Activated B cell treated with CpG ODN at 0.5 μM for 24 hours (primary cell): ENCODE measurements around the gene TRRAP. TPM values are rescaled to one million over a fixed set of nuclear protein-coding genes. Genes with fewer than 3 reads are reported as not detected.

Experiments
- ATAC-seq: fragments of 200-7000 bp; cut with Tn5 transposase; one replicate; pipeline ENCODE4 v1.10.0; 2021; ENCODE audit warnings: low read depth, mild to moderate bottlenecking, moderate library complexity
- CTCF ChIA-PET: fragments of 350-600 bp; sonication (Branson Sonifier 250); formaldehyde crosslinking; loops from one replicate; lab custom pipeline; 2021; ENCODE audit warnings: antibody characterized with exemption; lab: Charles Lee
- POLR2A ChIA-PET: fragments of 350-600 bp; sonication (Branson Sonifier 250); formaldehyde crosslinking; loops from one replicate; lab custom pipeline; 2021; ENCODE audit warnings: antibody characterized with exemption; lab: Charles Lee
- DNase-seq: peaks from one replicate; pipeline ENCODE4 v3.0.0; 2022
- H3K27ac Mint-ChIP-seq: one replicate; pipeline ENCODE4 v1.8.0; 2020; ENCODE audit warnings: mixed read lengths
- H3K27me3 Mint-ChIP-seq: one replicate; pipeline ENCODE4 v1.8.0; 2021; ENCODE audit warnings: mixed read lengths
- H3K36me3 Mint-ChIP-seq: one replicate; pipeline ENCODE4 v1.8.0; 2021; ENCODE audit warnings: low read depth, mixed read lengths
- H3K4me1 Mint-ChIP-seq: one replicate; pipeline ENCODE4 v1.8.0; 2021; ENCODE audit warnings: mixed read lengths
- H3K4me3 Mint-ChIP-seq: one replicate; pipeline ENCODE4 v1.8.0; 2020; ENCODE audit warnings: mild to moderate bottlenecking, mixed read lengths
- H3K9me3 Mint-ChIP-seq: one replicate; pipeline ENCODE4 v1.8.0; 2020; ENCODE audit warnings: mixed read lengths
- intact Hi-C: fragments of 100-400 bp; cut with micrococcal nuclease; formaldehyde crosslinking; loops from one replicate; pipeline ENCODE4 v1.15.1; 2024
- total RNA-seq: library from RNA; stranded (reverse); gene quantifications from 2 replicates; pipeline ENCODE4 v1.2.3, GENCODE V29; 2022
- TF ChIP-seq, protein P1 (sequence below): fragments of 200-600 bp; IDR thresholded peaks from one replicate; pipeline ENCODE4 v1.8.0; 2022; ENCODE audit warnings: antibody characterized with exemption, mild to moderate bottlenecking

Gene TRRAP
- total RNA-seq, 1 donor from 2014 or later = 77.9 TPM

DNA sequence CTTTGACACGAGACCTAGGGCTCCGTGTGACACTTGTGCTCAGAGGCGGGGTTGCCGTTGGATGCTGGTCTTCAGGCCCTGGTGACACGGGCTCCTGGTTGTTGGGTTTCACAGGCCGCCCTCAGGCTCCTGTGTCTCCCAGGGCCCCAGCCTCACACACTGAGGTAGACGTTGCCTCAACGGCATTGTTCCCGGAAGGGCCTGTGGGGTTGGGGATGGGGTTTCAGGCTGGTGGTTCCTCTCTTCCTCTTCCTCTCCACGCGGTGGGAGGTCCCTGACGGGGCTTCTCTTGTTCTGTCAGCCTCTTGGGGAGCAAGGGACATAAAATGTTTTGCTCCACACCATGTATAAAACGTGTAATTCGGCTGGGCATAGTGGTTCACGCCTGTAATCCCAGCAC lies 125.1 kb downstream of the TRRAP start:
- peaks cover 10% of the 10 kb centered on the region for H3K4me1 Mint-ChIP-seq
- CTCF ChIA-PET = no interaction called here
- intact Hi-C loops = no loop called here
- no peak for ATAC-seq
- no peak overlapping the region for H3K4me3 Mint-ChIP-seq
- no peak for DNase-seq
- peaks cover 91% of the 10 kb centered on the region for H3K36me3 Mint-ChIP-seq
- no peaks in the 10 kb centered on the region for H3K27me3 Mint-ChIP-seq
- H3K9me3 Mint-ChIP-seq = no peaks in the 10 kb centered on the region
- TF ChIP-seq, protein P1, sequence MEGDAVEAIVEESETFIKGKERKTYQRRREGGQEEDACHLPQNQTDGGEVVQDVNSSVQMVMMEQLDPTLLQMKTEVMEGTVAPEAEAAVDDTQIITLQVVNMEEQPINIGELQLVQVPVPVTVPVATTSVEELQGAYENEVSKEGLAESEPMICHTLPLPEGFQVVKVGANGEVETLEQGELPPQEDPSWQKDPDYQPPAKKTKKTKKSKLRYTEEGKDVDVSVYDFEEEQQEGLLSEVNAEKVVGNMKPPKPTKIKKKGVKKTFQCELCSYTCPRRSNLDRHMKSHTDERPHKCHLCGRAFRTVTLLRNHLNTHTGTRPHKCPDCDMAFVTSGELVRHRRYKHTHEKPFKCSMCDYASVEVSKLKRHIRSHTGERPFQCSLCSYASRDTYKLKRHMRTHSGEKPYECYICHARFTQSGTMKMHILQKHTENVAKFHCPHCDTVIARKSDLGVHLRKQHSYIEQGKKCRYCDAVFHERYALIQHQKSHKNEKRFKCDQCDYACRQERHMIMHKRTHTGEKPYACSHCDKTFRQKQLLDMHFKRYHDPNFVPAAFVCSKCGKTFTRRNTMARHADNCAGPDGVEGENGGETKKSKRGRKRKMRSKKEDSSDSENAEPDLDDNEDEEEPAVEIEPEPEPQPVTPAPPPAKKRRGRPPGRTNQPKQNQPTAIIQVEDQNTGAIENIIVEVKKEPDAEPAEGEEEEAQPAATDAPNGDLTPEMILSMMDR = no peak
- no peak overlapping the region for H3K27ac Mint-ChIP-seq
- POLR2A ChIA-PET = no interaction called here

DNA sequence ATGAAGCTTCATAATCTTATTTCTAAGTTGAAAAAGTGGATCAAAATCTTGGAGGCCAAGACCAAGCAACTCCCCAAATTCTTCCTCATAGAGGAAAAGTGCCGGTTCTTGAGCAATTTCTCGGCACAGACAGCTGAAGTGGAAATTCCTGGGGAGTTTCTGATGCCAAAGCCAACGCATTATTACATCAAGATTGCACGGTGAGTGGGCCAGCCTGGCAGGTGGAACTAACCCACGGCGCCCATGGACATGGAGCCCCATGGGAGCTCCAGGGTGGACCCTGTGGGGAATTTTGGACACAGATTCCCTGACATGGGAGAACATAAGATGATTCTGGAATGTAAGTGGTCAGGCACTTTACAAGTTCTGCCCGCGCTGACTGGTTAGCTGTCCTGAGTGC lies 125.9 kb downstream of the TRRAP start:
- DNase-seq (no peak), ATAC-seq (no peak)
- intact Hi-C loops = no loop called here
- Mint-ChIP-seq H3K9me3 (no peaks in the 10 kb centered on the region), H3K27me3 (no peaks in the 10 kb centered on the region), H3K27ac (no peak overlapping the region), H3K4me1 (peaks cover 10% of the 10 kb centered on the region), H3K4me3 (no peak overlapping the region), H3K36me3 (peaks cover 91% of the 10 kb centered on the region)
- CTCF ChIA-PET = no interaction called here
- TF ChIP-seq, protein P1 = no peak
- POLR2A ChIA-PET = no interaction called here

GRCh38 chr7:99004781-99005500 lies 126.6 kb downstream of the TRRAP start:
- ATAC-seq (no peak), DNase-seq (no peak)
- Mint-ChIP-seq H3K27ac (peak overlapping the region; percentile 31), H3K36me3 (peaks cover 91% of the 10 kb centered on the region), H3K9me3 (no peaks in the 10 kb centered on the region), H3K4me3 (no peak overlapping the region), H3K4me1 (peaks cover 10% of the 10 kb centered on the region), H3K27me3 (no peaks in the 10 kb centered on the region)
- TF ChIP-seq, protein P1 = no peak
- intact Hi-C loops = no loop called here
- POLR2A ChIA-PET = no interaction called here
- CTCF ChIA-PET = no interaction called here

GRCh38 chr7:99005776-99006175 lies 127.4 kb downstream of the TRRAP start:
- DNase-seq (no peak), ATAC-seq (peak; percentile 69)
- H3K27ac Mint-ChIP-seq = peak overlapping the region; percentile 53
- no peak overlapping the region for H3K4me3 Mint-ChIP-seq
- POLR2A ChIA-PET = no interaction called here
- peaks cover 10% of the 10 kb centered on the region for H3K4me1 Mint-ChIP-seq
- CTCF ChIA-PET = interaction anchor here (0.6 kb wide), 1 partner anchor 1023 kb away, joined by 4 read pairs; no protein-coding TSS in a partner anchor
- H3K27me3 Mint-ChIP-seq = no peaks in the 10 kb centered on the region
- H3K9me3 Mint-ChIP-seq = no peaks in the 10 kb centered on the region
- H3K36me3 Mint-ChIP-seq = peaks cover 92% of the 10 kb centered on the region
- TF ChIP-seq, protein P1 = no peak
- intact Hi-C loops = no loop called here

GRCh38 chr7:99006739-99007424 lies 128.6 kb downstream of the TRRAP start:
- ChIA-PET CTCF (no interaction called here), POLR2A (no interaction called here)
- TF ChIP-seq, protein P1 = no peak
- Mint-ChIP-seq H3K27ac (no peak overlapping the region), H3K4me1 (peaks cover 10% of the 10 kb centered on the region), H3K36me3 (peaks cover 92% of the 10 kb centered on the region), H3K27me3 (no peaks in the 10 kb centered on the region), H3K9me3 (no peaks in the 10 kb centered on the region), H3K4me3 (no peak overlapping the region)
- intact Hi-C loops = no loop called here
- DNase-seq (no peak), ATAC-seq (no peak)
